HG03432 (cell line): ENCODE measurements around the gene CDH23.
A peak's percentile ranks its signal among the peaks of the same experiment; 100 is the strongest.

Source experiments
- ATAC-seq: cut with Tn5 transposase; IDR thresholded peaks from one replicate; pipeline ENCODE4 v1.9.1; 2021; ENCODE audit warnings: mild to moderate bottlenecking, moderate library complexity; ENCODE audit not compliant: unreplicated experiment

CDH23 gene

DNA sequence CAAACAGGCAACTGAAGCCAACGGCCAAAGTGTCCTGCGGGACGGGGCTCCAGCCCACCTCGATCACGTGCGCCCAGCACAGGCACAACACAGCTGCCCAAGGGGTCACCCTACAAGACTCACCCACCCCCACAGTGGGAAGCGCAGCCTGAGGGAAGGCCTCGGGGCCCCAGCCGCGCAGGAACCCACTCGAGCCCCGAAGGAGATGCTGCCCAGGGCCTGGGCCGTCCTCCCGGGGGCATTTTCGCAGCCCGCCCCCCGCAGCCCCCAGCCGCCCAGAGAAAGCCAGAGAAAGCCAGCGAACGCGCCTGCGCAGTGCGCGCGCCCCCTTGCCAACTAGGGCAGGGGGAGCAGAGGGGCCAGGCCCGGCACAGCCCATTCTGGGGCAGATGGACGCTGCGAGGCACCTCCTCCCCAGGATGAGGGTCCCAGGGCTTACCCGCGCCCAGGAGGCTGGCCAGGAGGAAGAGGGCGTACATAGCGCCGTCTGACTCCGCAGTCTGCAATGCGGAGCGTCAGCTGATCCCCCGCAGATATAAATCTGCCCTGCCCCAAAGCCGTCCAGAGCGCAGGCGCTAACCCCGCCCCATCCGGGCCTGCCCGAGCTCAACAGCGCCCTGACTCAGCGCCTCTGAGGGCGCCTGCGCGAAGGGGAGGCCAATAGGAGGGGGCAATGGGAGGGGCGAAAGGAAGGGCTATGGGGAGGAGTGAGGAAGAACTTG is 454.2 kb downstream of the CDH23 start, which contains the start of gene PSAP:
PSAP (minus strand) TSS at position 509 of the 722 bp plus-strand sequence; CDS start at position 479, 30 bp downstream.
- ATAC-seq: peak; percentile 88

DNA sequence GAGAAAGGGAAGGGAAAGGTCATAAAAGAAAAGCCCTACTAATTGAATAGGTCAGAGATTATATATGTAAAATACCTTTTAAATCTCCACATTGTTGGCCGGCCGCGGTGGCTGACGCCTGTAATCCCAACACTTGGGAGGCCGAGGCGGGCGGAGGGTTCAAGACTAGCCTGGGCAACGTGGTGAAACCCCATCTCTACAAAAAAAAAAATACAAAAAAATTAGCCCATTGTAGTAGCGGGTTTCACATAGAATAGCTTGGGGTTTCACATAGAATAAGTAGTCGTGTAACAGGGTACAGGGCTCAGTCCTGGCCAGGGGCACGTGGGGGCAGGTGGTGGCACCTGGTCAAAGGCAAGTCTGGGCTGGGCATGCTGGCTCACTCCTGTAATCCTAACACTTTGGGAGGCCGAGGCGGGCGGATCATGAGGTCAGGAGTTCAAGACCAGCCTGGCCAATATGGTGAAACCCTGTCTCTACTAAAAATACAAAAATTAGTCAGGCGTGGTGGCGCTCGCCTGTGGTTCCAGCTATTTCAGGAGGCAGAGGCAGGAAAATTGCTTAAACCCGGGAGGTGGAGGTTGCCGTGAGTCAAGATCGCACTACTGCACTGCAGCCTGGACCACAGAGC is 454.9 kb downstream of the CDH23 start:
- ATAC-seq: peak; percentile 27

DNA sequence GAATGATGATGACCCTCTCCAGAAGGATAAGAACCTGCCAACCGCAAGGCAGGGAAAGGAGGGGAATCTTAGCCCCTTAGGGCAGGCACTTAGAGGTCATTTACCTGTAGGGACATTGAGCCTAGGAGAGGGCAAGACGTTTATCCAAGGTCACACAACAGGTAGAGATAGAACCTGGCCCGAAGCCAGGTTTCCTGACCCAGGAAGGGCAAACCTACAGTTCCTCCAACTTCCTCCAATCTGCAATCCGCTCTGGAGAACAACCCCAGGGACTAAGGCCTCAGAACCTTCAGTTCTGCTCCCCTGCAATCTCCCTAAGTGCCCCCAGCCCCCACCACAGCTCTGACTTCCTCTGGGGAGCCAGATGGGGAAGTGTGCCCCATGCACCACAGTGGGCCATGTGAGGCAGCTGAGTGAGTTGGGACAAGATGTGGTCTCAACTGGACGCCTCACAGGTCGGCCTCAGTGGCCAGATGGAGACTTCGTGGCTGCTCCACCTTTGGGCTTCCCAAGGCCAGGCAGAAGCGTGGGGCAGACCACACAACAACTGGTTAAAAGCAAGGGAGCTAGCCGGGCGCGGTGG is 455.7 kb downstream of the CDH23 start:
- no peak for ATAC-seq

DNA sequence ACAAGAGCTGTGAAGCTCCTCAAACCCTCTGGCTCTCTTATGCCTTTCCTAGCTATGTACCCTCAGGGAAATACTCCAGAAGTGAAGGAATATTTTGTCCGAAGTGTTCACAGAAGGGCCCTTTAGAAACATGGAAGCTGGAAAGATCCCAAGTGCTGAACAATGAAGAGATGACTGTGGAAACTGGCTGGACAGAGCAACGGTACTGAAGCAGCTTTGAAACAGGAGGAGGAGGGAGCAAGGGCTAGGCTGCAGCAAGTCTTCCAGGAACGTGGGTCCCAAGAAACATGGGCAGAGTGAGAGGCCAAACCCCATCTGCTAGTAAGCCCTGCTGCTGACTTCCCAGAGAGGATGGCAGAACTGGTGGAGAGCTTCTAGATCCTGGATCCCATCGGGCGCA is 457.3 kb downstream of the CDH23 start:
- ATAC-seq: no peak

DNA sequence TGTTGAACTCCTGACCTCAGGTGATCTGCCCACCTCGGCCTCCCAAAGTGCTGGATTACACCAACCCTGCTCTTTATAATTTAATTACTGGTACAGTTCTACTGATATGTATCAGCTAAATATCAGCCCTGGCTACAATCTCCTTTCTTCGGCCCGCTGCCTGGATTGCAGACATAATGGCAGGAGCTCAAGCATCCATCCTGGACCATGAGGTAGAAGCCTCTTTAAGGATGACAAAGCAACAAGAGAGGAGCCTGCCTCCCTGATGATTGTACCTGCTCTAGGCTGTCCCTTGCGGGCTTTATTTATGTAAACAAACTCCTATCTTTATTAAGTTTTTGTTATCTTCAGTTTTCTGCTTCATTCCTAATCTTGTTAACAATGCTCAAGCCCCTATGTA is 459.9 kb downstream of the CDH23 start:
- no peak for ATAC-seq

DNA sequence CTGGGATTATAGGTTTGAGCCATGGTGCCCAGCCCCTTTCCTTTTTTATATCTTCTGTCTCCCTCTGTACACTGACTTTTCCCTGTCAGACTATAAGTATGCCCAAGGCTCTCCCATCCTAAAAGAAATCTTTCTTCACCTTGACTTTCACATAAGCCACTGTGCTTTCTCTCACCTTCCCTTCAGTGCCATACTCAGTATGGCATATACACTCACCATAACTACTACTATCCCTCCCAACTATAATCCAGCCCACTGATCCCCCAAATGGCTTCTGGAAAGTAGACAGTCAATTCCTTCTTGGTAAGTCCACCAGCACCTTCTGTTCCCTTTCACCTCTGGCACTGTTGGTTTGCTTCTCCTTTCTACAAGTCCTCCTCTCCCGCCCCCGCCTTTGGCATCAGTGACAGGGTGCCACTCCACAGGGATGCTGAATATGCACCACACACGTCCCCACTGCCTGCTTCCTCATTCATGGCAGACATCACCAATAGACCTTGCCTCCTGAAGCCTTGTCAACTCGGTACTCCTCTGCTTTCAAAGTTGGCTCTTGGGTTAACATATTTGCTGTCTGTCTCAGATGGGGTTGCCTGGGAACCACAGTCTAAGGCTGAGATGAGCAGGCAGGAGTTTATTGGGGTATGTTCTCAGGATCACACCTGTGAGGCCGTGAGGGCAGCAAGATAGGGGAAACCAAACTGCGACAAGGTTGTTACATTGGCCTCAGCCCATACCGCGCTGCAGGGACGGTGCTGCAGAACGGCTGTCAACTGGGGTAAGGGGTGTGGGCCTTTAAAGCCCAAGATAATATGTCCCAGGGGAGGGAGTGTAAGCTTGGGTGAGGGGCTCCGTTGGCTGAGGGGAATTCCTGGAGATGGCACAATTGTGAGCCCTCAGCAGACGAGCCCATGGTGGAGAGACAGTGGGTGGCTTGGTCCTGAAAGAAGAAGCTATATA is 461.5 kb downstream of the CDH23 start:
- no peak for ATAC-seq

DNA sequence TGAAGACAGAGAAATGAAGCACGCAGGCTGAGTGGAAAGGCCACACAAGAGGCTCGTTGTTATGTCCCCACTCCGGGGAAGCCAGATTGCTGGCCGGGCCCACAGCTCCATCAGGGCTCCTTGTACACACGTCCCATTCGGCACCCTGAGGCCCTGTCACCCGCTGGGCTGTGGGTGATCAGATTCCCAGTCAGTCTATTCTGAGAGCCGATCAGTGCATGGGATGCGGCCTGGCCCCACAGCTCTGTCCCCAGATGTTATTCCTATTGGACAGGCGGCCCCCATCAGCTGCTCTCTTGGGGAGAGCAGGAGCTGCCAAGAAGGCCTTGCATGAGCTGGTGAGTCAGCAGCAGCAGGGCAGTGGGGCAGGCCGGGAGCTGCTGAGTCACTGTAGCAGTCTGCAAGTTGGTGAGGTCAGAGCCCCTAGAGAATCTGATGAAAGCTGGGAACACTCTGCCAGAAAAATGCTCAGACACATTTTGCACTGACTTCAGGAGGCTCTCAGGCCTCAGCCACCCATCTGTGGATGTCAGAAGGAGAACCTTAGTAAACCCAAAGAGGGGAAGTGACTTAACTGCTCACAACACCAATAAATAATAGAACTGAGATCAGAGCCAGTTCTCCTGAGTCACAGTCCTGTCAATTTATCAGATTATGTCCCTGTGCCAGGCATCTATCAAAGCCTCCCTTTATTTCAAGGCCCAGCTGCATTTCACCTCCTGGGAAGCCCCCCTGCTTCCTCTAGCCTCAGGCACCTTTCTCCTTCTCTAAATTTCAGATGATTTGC is 463.7 kb downstream of the CDH23 start:
- ATAC-seq: peak; percentile 79

DNA sequence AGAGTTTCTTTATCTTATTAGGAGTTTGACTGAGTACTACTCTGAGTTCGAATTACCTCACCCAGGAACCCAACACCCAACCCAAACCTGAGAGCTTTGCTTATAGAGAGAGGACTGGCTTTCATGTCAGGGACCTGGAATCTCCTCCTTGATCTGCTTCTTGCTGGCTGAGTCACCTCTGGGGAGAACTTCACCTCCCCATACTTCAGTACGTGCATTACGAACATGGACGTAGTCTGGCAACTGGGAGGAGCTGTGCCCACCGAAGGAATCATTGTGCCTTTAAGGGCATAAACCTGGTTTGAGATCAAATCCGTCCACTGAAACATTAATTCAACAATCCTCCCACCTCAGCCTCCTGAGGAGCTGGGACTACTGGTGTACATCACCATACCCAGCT is 466.5 kb downstream of the CDH23 start:
- ATAC-seq: no peak

DNA sequence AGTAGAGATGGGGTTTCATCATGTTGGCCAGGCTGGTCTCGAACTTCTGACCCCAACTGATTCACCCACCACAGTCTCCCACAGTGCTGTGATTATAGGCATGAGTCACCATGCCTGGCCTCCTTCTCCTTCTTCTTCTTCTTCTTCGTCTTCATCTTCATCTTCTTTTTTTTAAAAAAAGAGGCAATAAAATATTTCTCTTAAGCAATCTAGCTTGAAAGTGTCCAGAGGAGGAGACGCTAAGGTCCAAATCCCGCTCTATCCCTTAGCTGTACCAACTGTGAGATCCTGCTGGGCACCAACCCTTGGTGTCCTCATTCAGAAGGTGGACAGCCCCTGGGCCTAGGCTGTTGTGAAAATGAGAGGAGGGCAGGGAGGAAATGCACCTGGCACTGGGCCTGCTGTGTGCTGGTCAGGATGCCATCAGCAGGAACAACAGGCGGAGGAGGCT is 468.2 kb downstream of the CDH23 start:
- ATAC-seq: no peak
